GM23248 (cell line): ENCODE results near the gene NKX1-1.

ENCODE experiments used
- EZH2 ChIP-seq: fragments of 200-600 bp; sonication (generic); IDR thresholded peaks from 2 replicates; pipeline ENCODE4 v1.6.1; 2018; ENCODE audit warnings: antibody characterized with exemption, mild to moderate bottlenecking; ENCODE audit not compliant: insufficient read depth, poor library complexity, severe bottlenecking
- EZH2phosphoT487 ChIP-seq: fragments of 200-600 bp; sonication (generic); IDR thresholded peaks from 2 replicates; pipeline ENCODE4 v1.6.1; 2018; ENCODE audit warnings: antibody characterized with exemption, moderate library complexity, mild to moderate bottlenecking, low read depth; ENCODE audit not compliant: insufficient read depth

DNA sequence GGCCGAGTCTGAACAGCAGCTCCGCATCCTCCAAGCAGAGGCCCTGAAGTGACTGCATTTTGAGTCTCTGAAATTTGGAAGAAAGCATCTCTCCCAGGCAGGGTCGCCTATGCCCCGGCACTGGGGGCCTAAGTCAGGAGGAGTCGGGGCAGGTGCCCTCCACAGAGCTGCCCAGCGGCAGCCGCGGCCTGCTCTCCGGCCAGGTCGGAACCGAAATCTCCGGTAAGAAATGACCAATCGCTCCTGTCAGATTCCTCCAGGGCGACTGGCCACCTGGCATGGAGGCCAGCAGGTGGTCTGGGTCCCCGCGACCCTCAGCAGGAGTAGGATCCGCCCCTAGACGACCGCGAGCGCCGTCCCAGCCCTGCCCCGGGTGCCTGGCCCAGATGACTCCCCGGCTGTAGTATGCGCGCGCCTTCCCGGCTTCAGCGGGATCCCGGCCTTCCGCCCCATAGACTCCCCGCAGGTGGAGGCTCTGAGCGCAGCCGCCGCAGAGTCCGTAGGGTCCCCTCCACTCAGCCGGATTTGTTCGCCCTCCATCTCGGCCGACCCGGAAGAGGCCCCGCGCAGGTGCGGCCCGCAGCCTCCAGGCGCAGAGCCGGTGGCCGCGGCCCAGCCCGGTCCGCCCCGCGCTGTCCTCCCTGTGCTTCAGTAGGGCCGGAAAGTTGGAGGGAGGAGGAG lies 1.5 kb downstream of the NKX1-1 start:
- TF ChIP-seq EZH2phosphoT487 (0 out of 2 replicates have a peak, but pooled peaks have one; percentile 1), EZH2 (peak; percentile 98)
